HG03520 (cell line): ENCODE results near the gene PRDM8.

Experiments
- ATAC-seq: cut with Tn5 transposase; IDR thresholded peaks from one replicate; pipeline ENCODE4 v1.9.1; 2021; ENCODE audit warnings: mild to moderate bottlenecking, moderate library complexity; ENCODE audit not compliant: unreplicated experiment

The PRDM8 gene

DNA sequence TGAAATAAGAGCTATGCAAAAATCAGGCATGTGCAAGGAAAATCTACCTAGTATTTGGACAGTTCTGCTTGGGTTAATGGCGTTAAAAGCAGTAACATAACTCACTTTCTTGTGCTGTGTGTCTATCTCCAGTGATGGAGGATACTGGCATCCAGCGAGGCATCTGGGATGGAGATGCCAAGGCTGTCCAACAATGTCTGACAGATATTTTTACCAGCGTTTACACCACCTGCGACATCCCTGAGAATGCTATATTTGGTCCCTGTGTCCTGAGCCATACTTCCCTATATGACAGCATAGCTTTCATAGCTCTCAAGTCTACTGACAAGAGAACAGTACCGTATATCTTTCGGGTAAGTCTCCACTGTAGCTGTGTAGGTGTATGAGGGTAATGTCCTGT, 2.6 kb downstream of the PRDM8 start:
- ATAC-seq: no peak

DNA sequence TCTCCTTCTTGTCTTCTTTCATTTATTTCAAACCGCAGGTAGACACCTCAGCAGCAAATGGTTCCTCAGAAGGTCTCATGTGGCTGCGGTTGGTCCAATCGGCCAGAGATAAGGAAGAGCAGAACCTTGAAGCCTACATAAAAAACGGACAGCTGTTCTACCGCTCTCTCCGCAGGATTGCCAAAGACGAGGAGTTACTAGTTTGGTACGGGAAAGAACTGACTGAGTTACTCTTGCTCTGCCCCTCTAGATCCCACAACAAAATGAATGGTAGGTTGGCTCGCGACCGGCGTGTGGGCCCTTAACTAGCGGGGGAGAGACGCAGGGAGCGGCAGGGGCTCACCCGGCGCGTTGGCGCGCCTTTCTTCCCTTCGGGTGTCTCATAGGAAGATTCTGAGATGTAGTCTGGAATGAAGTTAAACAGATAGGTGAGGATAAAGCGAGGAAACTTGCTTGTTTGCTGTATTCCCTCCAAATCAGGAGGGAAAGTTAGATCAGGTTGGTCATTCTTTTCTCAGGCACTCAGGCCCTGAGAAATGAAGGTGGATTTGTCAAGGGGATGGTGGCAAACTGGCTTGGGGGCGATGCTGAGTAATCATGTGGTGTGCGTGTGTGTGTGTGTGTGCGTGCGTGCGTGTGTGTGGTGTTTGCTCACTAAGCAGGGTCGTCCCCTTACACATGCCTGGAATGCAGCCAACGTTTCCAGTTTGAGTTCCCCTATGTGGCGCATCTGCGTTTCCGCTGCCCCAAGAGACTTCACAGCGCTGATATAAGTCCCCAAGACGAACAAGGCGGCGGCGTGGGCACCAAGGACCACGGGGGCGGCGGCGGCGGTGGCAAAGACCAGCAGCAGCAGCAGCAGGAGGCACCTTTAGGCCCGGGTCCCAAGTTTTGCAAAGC, 4.2 kb downstream of the PRDM8 start:
- ATAC-seq: no peak

DNA sequence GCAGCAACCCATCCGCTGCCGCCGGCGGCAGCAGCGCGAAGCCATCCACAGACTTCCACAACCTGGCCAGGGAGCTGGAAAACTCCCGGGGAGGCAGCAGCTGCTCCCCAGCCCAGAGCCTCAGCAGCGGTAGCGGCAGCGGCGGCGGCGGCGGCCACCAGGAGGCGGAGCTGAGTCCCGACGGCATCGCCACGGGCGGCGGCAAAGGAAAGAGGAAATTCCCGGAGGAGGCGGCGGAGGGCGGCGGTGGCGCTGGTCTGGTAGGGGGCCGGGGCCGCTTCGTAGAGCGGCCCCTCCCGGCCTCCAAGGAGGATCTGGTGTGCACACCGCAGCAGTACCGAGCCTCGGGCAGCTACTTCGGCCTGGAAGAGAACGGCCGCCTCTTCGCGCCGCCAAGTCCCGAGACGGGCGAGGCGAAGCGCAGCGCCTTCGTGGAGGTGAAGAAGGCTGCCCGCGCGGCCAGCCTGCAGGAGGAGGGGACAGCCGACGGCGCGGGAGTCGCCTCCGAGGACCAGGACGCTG, 4.9 kb downstream of the PRDM8 start:
- peak; percentile 55 for ATAC-seq

DNA sequence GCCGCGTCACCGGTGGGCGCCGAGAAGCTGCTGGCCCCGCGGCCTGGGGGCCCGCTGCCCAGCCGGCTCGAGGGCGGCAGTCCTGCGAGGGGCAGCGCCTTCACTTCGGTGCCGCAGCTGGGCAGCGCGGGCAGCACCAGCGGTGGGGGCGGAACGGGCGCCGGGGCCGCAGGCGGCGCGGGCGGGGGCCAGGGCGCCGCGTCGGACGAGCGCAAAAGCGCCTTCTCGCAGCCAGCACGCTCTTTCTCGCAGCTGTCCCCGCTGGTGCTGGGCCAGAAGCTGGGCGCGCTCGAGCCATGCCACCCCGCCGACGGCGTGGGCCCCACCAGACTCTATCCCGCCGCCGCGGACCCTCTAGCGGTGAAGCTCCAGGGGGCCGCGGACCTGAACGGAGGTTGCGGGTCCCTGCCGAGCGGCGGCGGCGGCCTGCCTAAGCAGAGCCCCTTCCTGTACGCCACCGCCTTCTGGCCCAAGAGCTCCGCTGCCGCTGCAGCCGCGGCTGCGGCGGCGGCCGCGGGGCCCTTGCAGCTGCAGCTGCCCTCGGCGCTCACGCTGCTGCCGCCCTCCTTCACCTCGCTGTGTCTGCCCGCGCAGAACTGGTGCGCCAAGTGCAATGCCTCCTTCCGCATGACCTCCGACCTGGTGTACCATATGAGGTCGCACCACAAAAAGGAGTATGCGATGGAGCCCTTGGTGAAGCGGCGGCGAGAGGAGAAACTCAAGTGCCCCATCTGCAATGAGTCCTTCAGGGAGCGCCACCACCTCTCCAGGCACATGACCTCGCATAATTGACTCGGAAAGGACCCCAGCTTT, 5.6 kb downstream of the PRDM8 start:
- peak; percentile 40 for ATAC-seq

DNA sequence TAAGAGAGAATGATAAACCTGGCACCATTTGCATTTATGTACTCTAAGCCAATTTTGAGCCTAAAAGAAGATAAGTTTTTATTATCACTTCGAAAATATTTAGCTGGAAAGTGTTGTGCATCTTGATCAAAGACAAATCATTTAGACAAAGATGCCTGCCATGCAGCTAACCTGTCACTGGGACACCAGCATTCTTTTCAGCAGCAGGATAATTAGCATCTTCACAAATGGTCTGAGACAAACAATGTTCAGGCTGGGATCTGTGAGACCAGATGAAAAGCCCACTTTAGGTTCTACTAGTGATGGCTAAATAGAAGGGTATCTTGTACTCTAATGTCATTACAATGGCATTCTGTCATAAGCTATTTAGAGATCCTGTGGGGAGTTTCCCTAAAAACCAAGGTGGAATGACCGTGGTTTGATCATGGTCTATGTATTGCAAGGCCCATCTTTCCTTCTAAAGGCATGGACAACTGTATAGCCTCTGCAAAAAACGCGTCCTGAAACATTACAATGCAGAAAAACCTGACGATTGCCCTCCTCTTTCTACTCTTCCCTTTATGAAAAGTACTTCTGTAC, 7.2 kb downstream of the PRDM8 start:
- no peak for ATAC-seq

DNA sequence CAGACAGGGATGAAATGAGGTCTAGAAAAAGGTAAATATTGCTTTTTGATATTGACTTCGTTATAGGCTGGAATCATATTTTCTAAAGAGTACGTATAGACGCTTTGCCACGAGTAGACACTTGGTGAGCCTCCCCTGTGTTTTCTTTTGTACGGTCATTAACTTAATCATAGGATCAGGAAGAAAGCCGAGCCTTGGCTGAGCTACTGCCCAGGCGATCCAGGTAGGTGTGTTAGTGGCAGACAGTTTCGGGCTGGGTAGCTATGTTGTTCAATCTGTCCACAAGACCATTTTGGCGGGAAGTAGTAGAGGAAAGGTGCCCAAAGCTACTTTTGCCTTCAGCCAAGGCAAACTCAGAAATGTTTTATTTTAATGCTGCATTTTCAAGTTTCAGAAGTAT, 8.8 kb downstream of the PRDM8 start:
- ATAC-seq: no peak

DNA sequence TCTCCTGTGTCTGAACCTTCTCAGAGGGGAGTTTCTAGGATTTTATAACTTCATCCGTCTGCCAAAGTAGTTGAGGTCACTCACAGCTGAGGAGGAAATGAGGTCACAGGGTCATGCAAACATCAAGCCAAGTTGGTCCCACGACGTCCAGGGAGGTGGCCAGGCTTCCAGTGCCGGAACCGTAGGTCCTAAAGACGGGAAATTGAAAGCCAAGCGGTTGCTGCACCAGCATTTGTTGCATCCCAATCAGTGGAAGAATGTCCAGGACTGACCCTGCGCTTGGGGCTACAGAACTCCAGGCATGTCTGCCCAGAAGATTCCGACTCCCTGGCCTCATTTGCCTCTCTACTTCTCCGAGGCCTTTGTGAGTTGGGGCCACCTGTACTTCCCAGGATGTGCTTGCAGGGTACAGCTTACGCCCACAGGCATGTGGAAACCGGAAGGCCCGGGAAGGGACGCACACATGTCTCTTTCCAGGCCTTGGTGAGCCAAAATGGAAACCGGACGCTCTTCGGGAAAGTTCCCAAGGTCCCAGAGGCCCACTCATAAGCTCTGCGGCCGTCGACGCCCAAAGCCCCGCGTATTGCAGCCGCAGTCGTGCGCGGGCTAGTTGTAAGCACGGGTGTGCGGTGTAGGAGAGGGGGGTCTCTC, 9.3 kb downstream of the PRDM8 start:
- ATAC-seq: no peak

DNA sequence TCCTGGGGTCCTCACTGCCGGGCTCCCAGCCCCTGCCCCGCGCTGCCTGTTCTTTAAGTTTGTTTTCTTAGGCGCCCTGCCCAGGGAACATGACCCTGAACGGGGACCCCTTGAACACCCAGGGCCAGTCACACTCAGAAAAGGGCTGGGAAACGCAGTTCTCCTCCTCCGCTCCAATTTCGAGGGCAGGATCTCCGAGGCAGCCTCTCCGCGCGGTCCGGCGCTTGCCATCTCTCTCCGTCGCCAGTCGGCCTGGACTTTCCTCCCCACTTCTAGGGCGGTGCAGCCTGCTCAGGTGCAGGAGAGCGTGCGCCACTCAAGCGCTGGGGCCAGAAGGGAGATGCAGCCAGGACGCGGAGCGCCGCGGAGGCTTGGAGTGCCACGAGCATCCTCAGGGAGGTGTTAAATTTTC, 9.9 kb downstream of the PRDM8 start:
- no peak for ATAC-seq

DNA sequence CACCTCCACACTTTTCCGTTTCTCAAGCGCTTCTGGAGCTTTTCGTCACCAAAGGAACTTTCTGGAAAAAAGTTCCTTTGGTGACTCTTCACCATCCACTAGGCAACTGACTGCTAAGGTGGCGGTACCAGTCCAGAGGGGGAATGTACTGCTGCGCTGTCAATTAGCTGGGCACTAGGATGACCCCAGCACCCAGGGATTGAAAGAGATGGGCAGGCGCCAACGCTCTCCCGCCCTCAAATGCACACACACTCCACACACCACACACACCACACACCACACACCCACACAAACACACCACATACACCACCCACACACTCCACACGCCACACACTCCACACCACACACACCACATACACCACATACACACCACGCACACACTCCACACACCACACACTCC, 10.4 kb downstream of the PRDM8 start:
- no peak for ATAC-seq

DNA sequence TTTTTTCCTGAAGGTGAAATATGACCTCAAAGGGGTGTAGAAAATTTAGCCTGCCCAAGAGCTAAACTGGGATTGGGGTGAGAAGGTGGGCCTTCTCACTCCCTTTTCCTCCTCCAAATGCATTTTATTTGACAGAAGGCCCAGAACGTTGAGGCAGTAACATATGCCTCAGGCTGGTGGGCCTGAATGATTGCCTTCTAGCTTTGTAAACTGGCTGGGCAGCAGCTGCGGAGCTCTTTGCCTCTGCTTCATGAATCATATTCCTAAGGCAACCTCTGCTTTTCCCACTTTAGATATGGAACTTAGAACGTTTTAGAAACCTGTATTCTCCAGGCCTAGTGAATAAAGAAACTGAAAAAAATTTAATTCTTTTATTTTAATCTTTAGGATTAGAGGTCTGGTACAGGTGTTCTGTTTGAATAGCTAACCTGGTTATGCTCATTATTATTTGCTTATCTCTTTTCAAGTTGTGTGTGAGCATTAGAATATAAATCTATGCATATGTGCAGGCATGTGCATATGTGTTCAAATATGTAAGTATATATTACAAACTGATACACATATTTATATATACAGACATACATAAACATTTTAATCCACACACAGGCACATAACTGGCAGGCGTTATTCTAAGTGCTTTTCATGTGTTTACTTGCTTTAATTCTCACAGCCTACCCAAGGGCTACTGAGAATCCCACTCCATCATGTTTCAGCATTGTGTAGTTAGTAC, 11.5 kb downstream of the PRDM8 start:
- ATAC-seq: no peak

DNA sequence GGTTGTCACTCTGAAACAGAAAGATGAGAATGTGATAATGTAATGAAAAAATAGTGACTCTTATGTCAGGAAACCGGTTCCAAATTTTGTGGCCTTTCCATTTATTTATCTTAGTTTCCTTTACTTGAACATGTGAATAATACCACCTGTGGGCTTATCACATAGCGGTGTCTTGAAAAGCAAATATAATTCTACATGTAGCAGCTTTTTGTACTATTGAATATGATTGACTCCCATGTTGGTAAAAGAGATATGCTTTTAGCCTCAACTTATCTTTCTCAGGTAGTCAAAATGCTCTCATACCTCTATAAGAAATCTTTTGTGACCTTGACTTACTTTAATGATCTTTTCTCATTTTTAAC, 12.0 kb downstream of the PRDM8 start:
- no peak for ATAC-seq

DNA sequence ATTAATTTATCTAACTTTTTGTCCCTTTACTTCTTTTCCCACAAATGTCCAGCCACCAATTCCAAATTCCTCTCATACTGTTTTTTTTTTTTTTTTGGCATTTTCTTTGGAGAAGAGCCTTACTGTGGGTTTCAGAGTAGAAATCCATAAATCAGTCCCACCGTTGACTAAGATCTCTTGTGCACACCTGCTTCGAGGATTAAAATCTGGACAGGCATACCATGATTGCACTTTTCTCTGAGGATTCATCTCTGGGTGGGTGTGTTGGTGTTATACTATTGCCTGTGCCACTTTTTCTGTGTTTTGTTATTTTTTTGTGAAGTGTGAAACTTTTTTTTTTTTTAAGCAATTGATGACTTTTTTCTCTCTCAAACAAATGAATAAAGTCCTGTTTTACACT, 13.2 kb downstream of the PRDM8 start:
- no peak for ATAC-seq

DNA sequence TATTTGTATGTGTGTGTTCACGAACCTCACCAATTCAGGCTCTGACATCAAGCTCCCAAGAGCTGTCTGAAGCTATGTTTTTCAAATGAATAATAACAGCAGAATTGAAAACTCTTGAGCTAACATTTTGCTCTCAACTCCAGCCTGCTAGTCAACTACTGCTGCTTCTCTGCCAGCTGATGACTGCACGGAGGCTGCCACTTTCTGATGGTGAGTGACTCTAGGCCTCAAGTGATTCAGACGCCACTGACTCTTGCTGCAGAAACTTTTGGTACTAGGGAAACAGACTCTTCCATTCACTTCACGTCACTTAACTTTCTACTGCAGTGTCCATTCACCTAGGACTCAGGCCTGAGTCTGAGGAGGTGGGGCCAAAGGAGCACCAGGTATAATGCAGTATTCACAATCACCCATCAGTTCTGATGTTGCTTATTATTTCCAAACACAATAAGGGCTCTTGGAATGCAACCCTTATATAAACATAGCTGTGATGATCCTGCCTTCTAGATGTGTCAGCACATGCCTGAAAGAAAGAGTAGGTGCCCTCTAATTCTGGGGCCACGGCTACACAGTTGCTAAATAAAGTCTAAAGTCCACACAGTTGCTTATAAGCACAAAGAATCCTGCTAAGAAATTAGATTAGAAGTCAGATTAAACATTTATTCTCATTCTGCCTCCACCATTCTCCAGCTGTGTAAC, 16.0 kb downstream of the PRDM8 start:
- no peak for ATAC-seq

DNA sequence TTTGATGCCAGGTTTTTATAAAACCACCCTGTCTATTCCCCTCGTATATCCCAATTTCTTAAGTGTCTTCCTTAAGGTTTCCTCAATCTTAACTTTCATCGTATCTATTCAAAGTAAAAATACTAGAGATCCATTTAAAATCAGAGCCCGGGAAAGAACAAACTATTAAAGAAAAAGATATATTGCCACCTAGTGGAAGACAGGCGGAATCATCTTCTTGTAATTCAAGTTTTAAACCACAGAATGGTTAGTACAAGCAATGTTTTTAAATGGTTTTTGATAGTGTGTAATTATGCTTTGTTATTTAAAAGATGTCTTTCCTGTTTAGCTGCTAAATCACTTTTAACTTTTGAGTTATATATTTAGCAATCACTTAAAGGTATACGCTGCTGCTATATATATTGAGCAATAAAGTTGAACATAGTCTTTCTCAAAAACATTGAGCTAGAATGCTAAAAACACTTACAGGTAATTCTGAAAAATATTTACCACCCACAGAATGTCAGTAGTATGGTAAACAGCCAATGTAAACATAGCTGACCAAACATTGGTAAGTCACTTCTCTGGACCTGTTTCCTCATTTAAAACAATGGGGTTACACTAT, 18.2 kb downstream of the PRDM8 start:
- no peak for ATAC-seq

DNA sequence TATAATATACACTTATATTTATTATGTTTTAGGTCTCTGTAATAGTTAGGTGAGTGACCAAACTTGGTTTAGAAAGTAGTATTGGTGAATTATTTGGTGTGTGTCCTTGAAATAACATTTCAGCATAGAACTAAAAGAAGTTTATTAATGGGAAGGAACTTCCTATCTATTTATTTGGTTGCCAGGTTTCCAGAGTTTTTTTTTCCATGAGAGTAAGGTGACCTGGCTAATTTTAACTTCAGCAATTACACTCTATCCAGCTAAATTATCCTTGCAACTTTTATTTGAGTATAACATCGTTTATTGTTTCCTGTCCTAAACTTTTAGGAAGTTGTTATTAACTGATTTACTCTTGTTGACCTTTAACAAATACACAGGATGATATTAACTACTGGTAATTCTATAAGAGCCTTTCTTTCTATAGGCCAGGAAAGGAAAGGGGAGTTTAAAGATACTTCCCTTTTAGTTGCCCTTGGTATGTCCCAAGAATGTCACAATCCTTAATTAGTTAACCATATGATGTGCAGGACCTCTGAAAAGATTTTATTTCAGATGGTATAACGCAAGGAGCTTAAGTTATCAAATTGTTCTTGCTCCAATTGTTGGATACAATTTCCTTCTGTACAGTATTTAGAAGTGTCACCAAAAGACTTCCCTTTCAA, 18.9 kb downstream of the PRDM8 start:
- no peak for ATAC-seq

DNA sequence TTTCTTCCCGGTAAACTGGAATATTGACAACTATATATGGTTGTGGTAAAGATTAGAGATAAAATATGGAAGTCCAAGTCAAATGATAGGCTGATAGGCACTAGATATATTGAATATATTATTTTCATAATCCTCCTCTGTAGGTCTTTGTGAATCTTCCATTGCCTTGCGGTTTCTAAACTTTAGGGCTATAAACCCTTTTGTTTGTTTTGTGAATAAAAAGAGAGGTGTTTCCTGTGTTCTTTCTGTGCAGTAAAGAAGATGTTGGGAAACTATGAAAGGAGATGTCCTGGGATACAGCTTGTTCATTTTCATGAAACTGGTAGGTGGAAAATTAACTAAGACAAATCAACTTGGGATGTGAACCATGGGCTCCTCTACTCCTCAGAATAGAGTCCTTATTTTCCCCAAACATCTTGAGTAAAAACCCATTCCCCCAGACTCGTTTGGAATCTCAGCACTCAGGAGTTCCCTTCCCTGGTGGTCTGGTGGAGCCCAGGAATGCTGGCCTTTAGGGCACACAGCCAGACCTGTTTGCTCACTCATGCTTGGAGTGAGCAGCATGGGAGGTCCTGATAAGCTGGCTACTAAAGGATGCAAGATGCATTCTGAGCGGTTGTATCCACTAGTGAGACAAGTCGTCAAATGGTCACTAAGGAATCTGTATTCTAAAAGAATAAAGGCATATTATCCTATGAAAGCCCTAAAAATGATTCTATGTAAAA, 22.2 kb downstream of the PRDM8 start:
- ATAC-seq: no peak

DNA sequence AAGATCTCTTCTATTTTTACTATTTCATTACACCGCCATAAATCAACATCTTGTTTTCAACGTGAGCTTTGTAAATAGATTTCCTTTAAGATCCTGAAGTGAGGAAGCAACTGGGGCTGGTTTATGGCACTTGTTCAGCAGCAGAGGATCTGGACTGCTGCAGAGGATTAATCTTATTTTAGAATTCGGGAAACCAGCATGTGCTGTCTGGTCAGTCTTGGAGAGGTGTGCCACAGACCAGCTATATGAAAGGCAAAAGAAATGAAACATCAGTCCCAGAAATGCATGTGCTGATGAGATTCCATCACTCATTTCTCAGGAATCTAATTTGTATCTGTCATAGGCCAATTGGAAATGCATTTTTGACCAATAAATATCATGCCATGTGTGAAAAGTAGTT, 23.4 kb downstream of the PRDM8 start:
- no peak for ATAC-seq

DNA sequence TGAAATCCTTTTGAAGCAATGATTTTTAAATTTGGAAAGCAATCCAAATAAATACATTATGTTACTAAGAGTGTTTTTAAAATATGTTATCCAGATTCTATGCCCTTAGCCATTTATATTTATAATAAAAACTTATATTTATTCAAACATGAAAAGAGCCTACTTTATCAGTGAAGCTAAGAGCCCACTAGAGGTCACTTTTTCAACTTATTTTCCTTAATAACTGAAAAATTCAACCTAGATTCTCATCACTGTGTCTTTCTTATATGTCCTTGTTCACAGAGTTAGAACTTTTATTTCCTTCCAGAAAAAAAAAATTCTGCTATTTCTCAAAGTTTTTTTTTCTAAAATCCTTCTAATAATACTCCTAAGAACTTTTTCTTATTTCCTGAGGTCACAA, 23.9 kb downstream of the PRDM8 start:
- no peak for ATAC-seq
